Ishikawa (cell line): Measurements from ENCODE around the gene NOS1AP.

Experiments used
- CEBPB ChIP-seq: IDR thresholded peaks from 2 replicates; pipeline ENCODE4 v1.6.1; 2012
- CREB1 ChIP-seq: IDR thresholded peaks from 2 replicates; pipeline ENCODE4 v1.6.1; 2012; ENCODE audit warnings: low read depth
- EGR1 ChIP-seq: IDR thresholded peaks from 2 replicates; pipeline ENCODE4 v1.6.1; 2012
- EP300 ChIP-seq: IDR thresholded peaks from 2 replicates; pipeline ENCODE4 v1.6.1; 2012; ENCODE audit warnings: borderline replicate concordance
- FOXM1 ChIP-seq: IDR thresholded peaks from 2 replicates; pipeline ENCODE4 v1.6.1; 2012; ENCODE audit warnings: low read depth, borderline replicate concordance
- MAX ChIP-seq: IDR thresholded peaks from 2 replicates; pipeline ENCODE4 v1.6.1; 2012
- NFIC ChIP-seq: IDR thresholded peaks from 2 replicates; pipeline ENCODE4 v1.6.1; 2012
- RAD21 ChIP-seq: IDR thresholded peaks from 2 replicates; pipeline ENCODE4 v1.6.1; 2012; ENCODE audit warnings: low read depth
- REST ChIP-seq: IDR thresholded peaks from 2 replicates; pipeline ENCODE4 v1.6.1; 2012; ENCODE audit warnings: low read depth, mild to moderate bottlenecking
- TAF1 ChIP-seq: IDR thresholded peaks from 2 replicates; pipeline ENCODE4 v1.6.1; 2012; ENCODE audit warnings: low read depth, mild to moderate bottlenecking
- TCF12 ChIP-seq: IDR thresholded peaks from 2 replicates; pipeline ENCODE4 v1.6.1; 2012; ENCODE audit warnings: low read depth
- TEAD4 ChIP-seq: IDR thresholded peaks from 2 replicates; pipeline ENCODE4 v1.6.1; 2012
- USF1 ChIP-seq: IDR thresholded peaks from 2 replicates; pipeline ENCODE4 v1.6.1; 2012
- YY1 ChIP-seq: IDR thresholded peaks from 2 replicates; pipeline ENCODE4 v1.6.1; 2012; ENCODE audit warnings: low read depth
- ZBTB7A ChIP-seq: IDR thresholded peaks from 2 replicates; pipeline ENCODE4 v1.6.1; 2012; ENCODE audit warnings: low read depth

Gene NOS1AP

GRCh38 chr1:162040657-162041056, 28.8 kb upstream of the NOS1AP start:
- TF ChIP-seq MAX (no peak), CEBPB (peak; percentile 50; the same call in 1 of the 2 replicates), RAD21 (peak; percentile 26; the same call in 1 of the 2 replicates)

- TF ChIP-seq ZBTB7A, result no peak
- no peak for TF ChIP-seq TEAD4
- TF ChIP-seq TAF1, result no peak
- TF ChIP-seq TCF12, result no peak
- no peak for TF ChIP-seq CREB1
- TF ChIP-seq FOXM1, result no peak
- no peak for TF ChIP-seq YY1
- TF ChIP-seq RAD21, result no peak
- TF ChIP-seq MAX, result no peak
- no peak for TF ChIP-seq REST
- TF ChIP-seq EGR1, result no peak
- TF ChIP-seq CEBPB, result no peak
- TF ChIP-seq USF1, result no peak
- TF ChIP-seq EP300, result no peak
- TF ChIP-seq NFIC, result no peak
These were observed 27.1 kb upstream of the NOS1AP start for GRCh38 chr1:162042361-162042760.

- TF ChIP-seq EGR1, result no peak
- TF ChIP-seq NFIC, result no peak
- TF ChIP-seq YY1, result no peak
- TF ChIP-seq EP300, result no peak
- TF ChIP-seq MAX, result no peak
- TF ChIP-seq CREB1, result no peak
- no peak for TF ChIP-seq ZBTB7A
- TF ChIP-seq CEBPB, result no peak
- TF ChIP-seq RAD21, result no peak
- no peak for TF ChIP-seq REST
- TF ChIP-seq TCF12, result no peak
- no peak for TF ChIP-seq TEAD4
- no peak for TF ChIP-seq FOXM1
- TF ChIP-seq USF1, result no peak
- TF ChIP-seq TAF1, result no peak
These were observed 22.6 kb upstream of the NOS1AP start for GRCh38 chr1:162046921-162047320.

- TF ChIP-seq EGR1 (no peak), RAD21 (no peak), TAF1 (no peak)
These were observed 14.4 kb upstream of the NOS1AP start for GRCh38 chr1:162055062-162055461.

GRCh38 chr1:162056043-162056442, 13.4 kb upstream of the NOS1AP start:
- TF ChIP-seq YY1 (peak; percentile 79), TEAD4 (no peak), RAD21 (peak; percentile 99)

GRCh38 chr1:162056579-162056978, 12.9 kb upstream of the NOS1AP start:
- 0 out of 2 replicates have a peak, but pooled peaks have one; percentile 16 for TF ChIP-seq CEBPB
- TF ChIP-seq TAF1, result no peak
- TF ChIP-seq NFIC, result no peak
- TF ChIP-seq YY1, result no peak

GRCh38 chr1:162059721-162060120, 9.8 kb upstream of the NOS1AP start:
- TF ChIP-seq EGR1 (no peak), FOXM1 (no peak), USF1 (no peak), CEBPB (no peak), RAD21 (no peak), REST (no peak), NFIC (no peak), ZBTB7A (no peak), YY1 (no peak), TCF12 (no peak), TAF1 (no peak), MAX (no peak), CREB1 (no peak), TEAD4 (no peak), EP300 (no peak)
